GM12878 (cell line): Measurements from ENCODE around the gene ZNF813.

Experiments used
- EP300 ChIP-seq, 2 experiments: fragments of 150-350 bp in 1 of 2; IDR thresholded peaks; 2 replicates each; pipeline ENCODE4 v1.6.1; 2011 to 2012; ENCODE audit warnings: low read depth in 2 of 2, low read length in 2 of 2, borderline replicate concordance in 1 of 2, improper control_type of control experiment in 1 of 2, inconsistent platforms in 1 of 2; ENCODE audit not compliant: control insufficient read depth in 1 of 2
- MTA2 ChIP-seq: fragments of 450-650 bp; IDR thresholded peaks from 2 replicates; pipeline ENCODE4 v1.6.1; 2016; ENCODE audit warnings: low read depth, mild to moderate bottlenecking, moderate library complexity
- NFIC ChIP-seq: IDR thresholded peaks from 2 replicates; pipeline ENCODE4 v1.6.1; 2012; ENCODE audit warnings: low read depth, mild to moderate bottlenecking, inconsistent platforms, low read length, moderate library complexity
- POLR2A ChIP-seq: IDR thresholded peaks from 2 replicates; pipeline ENCODE4 v1.6.1; 2011; ENCODE audit warnings: low read depth, mild to moderate bottlenecking, low read length
- TBL1XR1 ChIP-seq: IDR thresholded peaks from 2 replicates; pipeline ENCODE4 v1.6.1; 2012; ENCODE audit warnings: low read depth, low read length, improper control_type of control experiment
- TF ChIP-seq, protein P1 (sequence below): IDR thresholded peaks from 2 replicates; pipeline ENCODE4 v1.6.1; 2011; ENCODE audit warnings: low read depth, low read length, improper control_type of control experiment, borderline replicate concordance
- TF ChIP-seq, protein P2 (sequence below), 3 experiments: IDR thresholded peaks in 2 of 3; conservative IDR thresholded peaks in 1 of 3; 2 replicates each; pipeline ENCODE4 v1.5.1; 2011; ENCODE audit warnings: low read depth in 3 of 3, low read length in 3 of 3, mild to moderate bottlenecking in 3 of 3, control low read depth in 2 of 3, moderate library complexity in 2 of 3, inconsistent platforms in 1 of 3, mixed read lengths in 1 of 3; ENCODE audit not compliant: control insufficient read depth in 2 of 3, insufficient read depth in 1 of 3; ENCODE audit errors: extremely low read depth in 1 of 3

DNA sequence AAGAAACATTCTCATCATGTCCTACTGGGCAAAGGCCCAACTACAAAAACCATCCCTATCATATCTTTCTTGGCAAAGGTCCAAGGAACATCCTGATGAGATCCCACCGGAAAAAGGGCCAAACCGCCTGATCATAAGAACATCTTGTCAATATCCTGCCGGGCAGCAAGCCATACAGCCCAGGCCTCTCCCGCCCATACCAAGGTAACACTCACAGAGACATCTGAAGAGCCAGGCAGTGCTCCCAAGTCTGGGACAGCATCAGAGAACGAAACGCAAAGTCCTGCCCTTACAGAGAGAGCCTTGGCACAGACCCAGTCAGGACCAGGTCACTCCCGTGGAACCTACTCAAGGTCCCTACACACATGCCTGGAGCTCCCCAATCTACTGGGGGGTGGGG is 51.9 kb downstream of the ZNF813 start:
- TF ChIP-seq, protein P1, sequence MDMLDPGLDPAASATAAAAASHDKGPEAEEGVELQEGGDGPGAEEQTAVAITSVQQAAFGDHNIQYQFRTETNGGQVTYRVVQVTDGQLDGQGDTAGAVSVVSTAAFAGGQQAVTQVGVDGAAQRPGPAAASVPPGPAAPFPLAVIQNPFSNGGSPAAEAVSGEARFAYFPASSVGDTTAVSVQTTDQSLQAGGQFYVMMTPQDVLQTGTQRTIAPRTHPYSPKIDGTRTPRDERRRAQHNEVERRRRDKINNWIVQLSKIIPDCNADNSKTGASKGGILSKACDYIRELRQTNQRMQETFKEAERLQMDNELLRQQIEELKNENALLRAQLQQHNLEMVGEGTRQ = no peak
- TF ChIP-seq, protein P2, sequence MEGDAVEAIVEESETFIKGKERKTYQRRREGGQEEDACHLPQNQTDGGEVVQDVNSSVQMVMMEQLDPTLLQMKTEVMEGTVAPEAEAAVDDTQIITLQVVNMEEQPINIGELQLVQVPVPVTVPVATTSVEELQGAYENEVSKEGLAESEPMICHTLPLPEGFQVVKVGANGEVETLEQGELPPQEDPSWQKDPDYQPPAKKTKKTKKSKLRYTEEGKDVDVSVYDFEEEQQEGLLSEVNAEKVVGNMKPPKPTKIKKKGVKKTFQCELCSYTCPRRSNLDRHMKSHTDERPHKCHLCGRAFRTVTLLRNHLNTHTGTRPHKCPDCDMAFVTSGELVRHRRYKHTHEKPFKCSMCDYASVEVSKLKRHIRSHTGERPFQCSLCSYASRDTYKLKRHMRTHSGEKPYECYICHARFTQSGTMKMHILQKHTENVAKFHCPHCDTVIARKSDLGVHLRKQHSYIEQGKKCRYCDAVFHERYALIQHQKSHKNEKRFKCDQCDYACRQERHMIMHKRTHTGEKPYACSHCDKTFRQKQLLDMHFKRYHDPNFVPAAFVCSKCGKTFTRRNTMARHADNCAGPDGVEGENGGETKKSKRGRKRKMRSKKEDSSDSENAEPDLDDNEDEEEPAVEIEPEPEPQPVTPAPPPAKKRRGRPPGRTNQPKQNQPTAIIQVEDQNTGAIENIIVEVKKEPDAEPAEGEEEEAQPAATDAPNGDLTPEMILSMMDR (IDR thresholded peaks at IDR 0.05 in 2 of 3, conservative IDR thresholded peaks at IDR 0.05 in 1 of 3; ENCODE audit: control insufficient read depth in 2 of 3, extremely low read depth in 1 of 3, insufficient read depth in 1 of 3, low read depth in 3 of 3, low read length in 3 of 3) = no peak
- TF ChIP-seq TBL1XR1 = no peak
- TF ChIP-seq POLR2A = no peak
- TF ChIP-seq NFIC = no peak
- no peak for TF ChIP-seq EP300 (IDR thresholded peaks at IDR 0.05; ENCODE audit: borderline replicate concordance in 1 of 2, control insufficient read depth in 1 of 2, low read depth in 2 of 2, low read length in 2 of 2)
- TF ChIP-seq MTA2 = no peak
